Measurements from ENCODE around the gene TAPT1.
"Not testable (repeated sequence)": the region's sequence is repeated elsewhere in the genome, so short reads cannot be mapped to it uniquely, and the experiment has no call there.

TAPT1 gene

DNA sequence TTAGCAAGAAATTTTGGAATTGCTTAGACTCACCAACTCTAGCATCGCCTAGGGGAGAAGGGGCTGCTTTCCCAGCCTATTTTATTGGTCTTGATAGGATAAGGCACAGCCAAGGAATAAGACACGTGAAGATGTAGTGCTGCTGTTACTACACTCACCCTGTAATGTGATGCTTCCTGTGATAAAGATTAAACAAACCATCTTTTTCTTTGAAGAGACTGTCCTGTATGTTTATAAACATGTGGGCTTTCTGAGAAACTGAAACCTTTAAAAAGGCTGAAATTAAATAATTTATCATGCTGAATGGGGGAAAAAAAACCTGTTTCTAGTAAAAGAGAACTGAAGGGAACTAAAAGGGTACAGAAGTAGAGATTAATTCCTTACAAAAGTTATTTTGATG lies 13.2 kb downstream of the TAPT1 start:
- no peak for DNase-seq (ENCODE audit: low read depth)

DNA sequence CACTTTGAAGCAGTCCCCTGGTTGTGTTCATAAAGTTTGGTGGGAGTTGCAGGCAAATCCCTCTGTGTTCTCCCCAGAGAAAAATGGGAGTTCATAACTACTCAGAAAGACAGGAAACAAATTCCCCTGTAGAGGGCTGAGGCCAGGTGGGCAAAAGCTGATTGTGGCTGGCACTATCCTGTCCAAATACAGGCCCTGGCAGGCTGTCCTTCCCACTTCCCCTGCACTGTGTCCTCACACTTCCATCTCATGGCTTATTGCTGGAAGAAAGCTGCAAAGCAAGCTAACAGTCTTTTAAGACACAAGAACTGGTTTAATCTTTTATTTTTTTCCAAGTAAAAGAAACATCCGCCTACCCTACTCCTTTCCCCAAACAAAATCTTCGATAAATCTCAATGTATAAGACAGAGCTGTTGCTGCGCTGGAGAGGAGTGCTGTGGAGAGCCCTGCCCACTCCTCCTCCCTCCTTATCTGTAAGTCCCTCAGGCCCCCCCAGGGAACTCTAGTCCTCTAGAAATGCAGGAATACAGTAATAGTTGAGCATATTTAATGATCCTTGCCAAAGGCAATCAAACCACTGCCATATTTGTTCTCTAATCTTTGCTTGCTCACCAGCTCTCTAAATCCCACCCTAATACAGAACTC lies 14.0 kb downstream of the TAPT1 start:
- DNase-seq (ENCODE audit: low read depth), result no peak

DNA sequence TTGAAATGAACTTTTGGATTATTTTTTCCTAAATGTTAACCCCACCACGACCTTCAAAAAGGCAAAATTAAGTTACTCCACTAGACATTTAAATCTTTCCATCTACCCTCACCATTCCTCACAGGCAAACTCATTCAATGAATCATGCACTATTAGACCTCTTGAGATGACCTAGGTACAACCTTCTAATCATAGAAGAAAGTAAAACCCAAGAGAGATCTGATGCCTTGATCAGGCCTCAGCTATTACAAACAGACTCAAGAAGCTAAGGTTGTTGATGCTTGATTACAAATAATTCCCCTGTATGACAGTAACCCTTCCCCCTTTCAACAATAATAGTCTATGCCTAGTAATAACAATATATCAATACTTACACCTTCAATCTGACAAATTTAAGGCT lies 18.9 kb downstream of the TAPT1 start:
- no peak for DNase-seq (ENCODE audit: low read depth)

DNA sequence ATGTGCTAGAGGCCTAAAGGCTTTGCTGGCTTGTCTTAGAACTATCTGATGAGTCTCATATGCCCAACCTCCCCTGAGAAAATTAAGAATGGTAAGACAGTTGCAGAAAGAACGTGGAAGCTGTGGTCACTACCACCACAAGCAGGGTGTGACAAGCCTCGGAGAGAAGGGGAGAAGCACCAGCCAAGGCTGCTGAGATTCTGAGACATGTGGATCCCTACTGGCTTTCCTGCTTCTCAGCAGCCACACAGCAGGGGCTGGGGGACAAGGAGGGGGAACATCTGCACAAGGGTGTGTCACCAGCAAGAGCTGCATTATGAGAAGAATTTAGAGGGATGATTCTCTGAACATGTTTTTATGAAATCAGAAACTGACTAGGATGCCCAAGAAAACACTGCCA lies 19.4 kb downstream of the TAPT1 start:
- DNase-seq (ENCODE audit: low read depth), result no peak

DNA sequence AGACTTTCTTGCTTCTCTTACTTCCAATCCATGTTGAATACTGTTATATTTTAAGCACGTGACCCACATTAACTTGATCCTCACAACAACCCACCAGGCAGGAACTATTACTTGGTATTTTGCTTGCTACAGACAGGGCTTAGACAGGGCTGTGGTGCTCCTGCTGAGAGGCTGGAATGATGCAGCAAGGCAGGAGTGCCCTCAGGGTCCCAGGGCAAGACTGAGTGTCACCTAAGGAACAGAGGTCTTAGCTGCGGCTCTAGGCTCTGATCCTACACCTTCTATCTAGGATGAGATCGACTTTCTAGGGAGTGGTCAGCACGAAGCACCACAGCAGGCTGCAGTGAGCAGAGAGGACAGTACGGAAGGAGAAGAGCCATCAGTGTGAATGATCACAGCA lies 20.0 kb downstream of the TAPT1 start:
- no peak for DNase-seq (ENCODE audit: low read depth)

DNA sequence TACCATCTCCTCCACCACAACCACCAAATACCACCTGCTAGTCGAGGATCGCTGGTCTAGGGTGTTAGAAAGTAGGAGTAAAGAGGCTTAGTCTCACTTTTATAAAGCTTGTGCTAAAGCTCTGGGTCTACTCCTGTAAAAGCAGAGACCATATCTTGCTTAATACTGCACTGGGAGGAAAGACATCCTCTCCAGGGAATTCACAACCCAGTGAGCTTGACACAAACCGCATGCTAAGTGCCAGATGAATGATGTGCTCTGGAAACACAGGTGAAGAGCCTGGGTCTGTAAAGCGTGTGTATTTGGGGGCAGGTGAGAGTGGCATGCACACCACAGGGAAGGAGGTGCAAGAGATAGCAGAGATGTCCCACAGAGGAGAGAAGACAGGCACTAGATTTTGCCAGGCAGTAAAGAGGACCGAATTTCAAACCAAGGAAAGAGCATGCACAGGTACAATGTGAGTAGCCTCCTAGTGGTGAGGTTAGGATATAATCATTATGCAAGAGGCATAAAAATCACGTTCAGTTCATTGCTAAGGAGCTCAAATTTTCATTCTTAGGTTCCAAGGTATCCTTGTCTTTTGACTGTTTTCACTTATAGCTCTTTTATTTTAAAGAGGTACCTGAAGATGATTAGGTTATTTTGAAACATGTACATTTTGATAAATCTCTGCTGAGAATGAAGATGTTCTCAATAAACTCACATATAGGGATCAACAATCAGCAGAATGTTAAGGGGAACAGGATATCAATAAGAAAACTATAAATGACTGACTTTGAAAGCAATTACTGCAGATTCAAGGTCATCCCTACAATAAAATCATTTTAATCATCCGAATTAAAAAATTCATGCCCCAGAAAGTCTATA lies 20.7 kb downstream of the TAPT1 start:
- no peak for DNase-seq (ENCODE audit: low read depth)

DNA sequence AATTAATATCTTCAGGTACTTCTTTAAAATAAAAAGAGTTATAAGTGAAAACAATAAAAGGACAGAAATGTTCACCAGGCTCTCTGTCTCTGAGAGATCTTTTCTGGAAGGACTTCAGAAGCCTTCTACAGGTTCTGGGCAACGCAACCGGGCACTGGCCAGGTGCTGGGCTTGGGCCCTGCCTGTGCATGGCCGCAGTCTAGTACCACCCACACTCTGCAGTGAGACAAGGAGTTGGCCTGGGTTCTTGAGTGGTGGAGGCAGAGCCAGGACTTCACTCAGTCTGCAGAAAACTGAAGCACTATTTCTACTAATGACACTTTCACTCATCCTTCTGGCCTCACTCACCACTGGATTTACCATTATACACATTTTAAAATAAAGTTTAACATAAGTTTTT lies 21.8 kb downstream of the TAPT1 start:
- no peak for DNase-seq (ENCODE audit: low read depth)

DNA sequence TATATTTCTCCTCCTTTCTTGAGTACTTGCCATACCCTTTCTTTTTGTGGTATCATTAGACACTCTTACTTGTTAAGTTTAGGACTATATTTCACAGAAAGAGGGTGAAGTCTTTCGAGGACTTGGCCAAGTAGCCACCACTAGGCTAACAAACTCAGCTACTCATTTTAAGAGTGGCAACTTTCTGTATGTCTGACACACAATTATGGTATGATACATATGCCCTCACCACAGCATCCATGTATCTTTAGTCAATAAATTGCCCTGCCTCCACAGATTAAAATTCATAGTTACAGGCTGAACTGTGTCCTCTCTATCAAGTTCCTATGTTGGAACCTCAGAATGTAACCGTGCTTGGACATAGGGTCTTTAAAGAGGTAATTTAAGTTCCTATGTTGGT lies 23.2 kb downstream of the TAPT1 start:
- no peak for DNase-seq (ENCODE audit: low read depth)

DNA sequence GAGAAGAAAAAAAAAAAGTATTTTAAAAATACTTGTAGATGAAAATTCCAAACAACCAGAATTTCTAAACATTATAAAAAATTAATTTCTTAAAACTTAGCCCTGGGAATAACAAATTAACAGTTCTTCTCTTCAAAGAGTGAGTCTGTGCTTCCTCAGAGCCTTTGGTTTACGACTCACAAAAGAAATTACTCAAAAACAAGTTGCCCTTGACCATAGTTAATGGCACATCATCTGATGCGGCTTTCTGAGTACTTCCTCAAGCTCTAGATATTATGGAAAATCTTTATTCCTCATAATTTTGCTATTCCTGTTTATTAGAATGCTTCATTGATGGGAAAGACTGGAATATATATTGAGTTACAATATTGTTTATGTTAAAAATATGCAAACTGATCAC lies 23.7 kb downstream of the TAPT1 start:
- DNase-seq (ENCODE audit: low read depth), result no peak

DNA sequence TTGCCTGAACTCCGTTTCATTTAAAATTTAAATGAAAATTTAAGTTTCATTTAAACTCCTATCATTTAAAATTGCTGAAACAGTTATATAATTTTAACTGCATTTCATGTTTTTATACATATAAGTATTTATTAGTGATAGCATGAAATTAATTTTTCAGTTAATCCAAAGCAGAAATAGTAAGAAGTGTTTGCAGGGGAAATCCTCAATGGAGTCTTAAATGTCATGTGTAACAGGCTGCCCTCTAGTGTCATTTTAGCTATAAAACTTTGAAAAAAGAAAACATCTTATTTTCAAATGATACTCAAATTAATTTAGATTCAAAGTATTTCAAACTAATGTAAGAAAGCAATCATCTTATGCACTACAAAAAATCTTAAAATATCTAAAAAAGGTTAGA lies 27.2 kb downstream of the TAPT1 start:
- DNase-seq (ENCODE audit: low read depth), result no peak

DNA sequence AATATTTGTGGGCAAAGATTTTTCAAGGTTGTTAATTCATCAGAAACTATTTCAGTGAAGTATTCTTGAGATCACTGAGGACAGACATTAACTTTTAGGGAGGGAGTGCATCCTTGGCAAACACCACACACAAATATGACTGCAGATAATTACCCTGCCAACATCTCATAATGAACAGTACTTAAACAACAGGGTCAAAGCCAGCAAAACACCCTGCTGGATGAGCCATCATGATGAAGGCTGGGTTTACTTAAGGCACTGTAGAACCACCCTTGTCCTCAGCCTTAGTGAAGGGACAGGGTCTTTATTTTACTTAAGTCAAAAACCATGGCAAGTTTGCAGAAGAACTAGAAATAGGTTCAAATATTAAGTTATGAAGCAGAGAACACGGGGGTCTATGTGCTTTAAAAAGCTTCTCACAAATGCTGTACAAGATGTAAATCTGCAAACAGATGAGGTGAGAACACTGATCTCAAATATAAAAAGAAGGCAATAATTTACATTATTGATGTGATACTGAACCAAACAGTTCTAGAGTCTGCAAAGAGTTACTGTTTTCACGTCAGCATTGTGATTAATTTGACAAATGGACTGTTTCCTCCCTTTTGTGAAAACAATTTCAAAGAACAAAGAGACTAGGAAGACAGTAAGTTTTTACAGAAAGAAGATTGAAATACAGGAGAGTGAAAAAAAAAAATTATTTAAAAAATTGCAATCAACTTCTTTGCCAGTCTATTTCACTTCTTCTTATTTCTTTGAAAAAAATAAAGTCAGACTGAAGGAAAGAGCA lies 28.2 kb downstream of the TAPT1 start:
- DNase-seq (ENCODE audit: low read depth), result no peak

DNA sequence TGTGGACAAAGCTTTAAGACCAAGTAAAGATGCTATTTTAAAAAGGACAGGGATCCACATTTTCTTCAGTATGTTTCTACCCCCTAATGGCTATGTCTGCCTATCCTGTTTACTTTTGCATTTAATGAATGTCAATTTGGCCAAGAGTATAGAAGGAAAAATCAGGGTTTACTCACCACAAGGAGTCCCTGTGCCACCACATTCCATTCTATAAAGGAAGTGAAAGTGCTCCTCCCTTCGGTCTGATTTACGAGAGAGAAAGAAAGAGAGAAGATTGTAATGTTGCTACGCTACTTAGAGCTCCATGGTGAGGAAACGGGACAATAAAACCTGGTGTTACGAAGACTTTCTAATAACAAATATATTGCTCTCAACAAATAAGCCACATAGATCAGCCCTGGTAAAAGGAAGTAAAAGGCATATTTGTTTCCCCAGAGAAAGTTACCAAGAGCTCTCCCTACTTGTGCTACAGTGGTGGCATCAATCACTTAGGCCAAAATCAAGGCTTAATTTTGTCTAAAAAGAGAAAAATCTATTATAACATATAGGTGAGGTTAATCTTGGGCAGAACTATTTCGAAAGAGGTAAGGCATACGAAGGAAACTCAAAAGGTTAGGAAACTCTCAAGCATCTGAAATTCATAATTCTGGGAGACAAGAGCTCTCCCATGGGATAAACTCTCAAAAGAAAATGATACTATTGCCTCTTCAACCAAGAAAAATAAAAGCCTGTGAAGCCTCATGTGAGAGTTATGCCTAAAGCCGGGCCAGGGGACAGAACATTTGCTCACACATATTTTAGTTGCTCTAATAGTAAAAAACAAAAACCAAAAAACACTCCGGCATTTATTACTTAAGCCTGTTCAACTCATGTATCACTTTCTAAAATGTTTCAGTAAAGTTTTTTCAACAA lies 29.5 kb downstream of the TAPT1 start:
- no peak for DNase-seq (ENCODE audit: low read depth)

DNA sequence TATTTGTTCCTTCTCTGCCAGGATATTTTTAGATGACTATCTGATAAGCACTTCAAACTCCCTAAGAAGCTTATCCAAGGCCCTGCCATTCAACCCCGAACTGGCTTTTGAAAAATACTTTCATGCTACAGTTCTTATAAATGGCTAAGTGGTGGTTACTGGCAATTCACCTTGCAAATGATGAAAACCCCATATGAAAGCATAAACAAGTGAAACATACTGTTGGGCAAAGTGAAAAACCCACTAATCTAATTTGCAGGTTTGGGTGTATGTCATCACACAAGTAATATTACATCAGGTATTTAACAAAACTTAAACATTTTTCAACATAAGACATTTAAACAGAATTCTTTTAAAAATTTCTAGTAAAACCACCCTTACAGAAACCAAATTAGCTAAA lies 31.1 kb downstream of the TAPT1 start:
- no peak for DNase-seq (ENCODE audit: low read depth)

DNA sequence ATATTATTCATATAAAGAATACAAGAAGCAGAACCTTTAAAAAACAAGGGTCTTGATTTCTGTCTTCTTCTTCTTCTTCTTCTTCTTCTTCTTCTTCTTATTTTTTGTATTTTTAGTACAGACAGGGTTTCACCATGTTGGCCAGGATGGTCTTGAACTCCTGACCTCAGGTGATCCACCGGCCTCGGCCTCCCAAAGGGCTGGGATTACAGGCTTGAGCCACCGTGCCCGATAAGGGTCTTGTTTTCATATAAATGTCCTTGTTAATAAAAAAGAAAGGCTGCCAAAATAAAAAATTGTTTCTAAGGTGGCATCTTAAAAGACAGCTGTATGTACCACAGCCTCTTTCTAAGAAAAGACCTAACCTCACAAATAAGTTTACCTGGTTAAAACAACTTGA lies 31.5 kb downstream of the TAPT1 start:
- not testable (repeated sequence) for DNase-seq (ENCODE audit: low read depth)

DNA sequence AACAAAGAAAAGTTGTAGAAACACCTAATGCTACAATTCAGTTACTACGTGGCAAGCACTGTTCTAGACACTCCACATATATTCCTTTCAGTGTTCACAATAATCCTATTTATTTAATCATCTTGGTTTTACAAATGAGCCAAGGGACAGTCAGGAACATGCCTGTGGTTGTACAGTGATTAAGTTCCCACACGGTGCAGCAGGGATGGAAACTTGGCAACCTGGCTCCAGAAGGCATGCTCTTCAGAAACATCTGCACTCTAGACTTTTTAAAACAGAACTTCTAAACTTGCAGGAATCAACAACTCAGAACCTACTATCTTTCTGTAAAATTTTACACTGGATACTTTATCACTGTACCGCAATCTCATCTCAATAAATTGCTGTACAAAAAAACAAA lies 32.1 kb downstream of the TAPT1 start:
- no peak for DNase-seq (ENCODE audit: low read depth)

DNA sequence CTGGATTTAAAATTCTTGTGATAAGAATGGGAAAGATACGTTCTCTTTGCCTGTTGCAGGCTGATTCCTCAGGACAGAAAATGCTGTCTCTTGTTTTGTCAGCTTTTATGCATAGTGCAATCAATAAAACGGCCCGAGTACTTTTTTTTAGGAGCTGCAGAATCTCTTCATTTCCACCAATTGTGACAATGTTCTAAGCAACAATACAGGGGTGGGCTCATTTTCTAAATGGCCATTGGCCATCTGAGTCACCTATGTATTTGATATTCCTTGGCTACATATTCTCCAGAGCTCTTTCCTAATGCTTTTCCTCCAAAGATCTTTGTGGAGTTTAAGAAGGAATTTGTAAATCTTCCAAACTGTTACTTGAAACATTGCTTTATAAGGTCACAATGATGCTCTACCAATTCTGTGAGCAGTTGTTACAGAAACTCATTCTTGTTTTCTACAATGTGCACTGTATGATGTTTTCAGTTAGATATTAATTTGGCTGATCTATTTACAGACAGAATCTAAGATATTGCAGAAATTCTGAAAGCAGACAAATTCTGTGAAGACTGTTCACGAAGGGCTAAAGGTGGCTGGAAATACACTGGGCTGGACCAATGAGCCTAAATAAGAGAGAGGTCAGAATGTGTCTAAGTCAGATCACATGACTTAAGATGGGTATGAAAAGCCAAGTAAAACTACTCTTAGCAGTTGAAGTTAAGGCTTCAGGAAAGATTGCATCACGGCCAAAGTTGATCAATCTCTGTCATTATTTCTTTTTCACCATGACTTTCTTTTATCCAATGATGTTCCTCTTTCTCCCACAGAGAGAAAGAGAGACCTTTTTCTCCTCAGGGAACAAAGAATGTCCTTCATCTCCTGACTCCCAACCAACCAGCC lies 33.4 kb downstream of the TAPT1 start:
- DNase-seq (ENCODE audit: low read depth), result no peak

DNA sequence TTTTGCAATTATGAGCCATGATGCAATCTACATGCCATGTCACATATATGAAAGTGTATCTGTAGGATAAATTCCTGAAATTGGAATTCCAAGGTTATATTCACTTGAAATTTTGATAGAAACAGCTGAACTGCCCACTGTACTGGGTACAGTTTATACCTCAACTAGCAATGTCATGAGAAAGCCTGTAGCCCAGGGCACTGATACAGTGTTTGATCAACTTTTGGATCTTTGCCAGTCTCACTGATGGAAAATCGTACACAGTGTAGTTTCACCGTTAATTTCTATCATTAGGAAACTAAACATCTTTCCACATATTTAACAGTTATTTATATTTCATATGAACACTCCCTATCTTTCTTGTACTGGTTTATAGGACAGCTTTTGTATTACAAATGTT lies 34.2 kb downstream of the TAPT1 start:
- DNase-seq (ENCODE audit: low read depth), result no peak

DNA sequence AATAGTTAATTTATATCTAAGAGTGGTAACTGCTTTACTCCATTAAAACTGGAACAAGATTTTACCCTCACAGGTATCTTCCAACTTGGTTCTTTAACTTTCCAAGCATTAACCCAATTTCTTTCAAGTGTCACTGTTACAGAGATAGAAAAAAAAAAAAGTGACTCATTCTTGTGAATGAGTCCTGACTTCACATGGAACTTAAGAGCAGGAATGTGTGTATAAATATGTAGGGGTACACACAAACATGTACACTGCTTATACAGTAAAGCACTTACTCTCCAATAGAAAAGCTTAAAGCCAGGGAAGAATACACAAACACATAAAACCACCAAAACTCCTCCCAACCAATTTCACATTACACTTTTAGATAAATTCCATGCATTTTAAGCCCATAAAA lies 38.8 kb downstream of the TAPT1 start:
- DNase-seq (ENCODE audit: low read depth), result no peak

DNA sequence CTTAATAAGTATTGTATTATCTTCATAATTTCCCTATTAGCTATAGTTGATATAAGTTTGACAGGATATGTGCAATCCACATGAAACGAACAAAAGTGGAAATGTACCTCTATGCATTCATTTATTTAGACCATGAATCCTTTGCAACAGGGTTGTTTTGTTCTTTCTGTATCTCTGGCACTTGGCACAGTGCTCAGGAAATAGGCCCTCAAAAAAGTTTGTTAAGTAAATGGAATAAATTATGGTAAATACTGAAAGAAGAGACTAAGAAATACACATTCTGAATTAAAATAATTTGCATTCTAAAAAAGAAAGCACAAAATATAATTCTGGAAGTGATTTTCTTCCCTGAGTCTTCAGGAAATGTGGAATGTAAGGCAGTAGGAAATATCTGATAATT lies 39.3 kb downstream of the TAPT1 start:
- DNase-seq (ENCODE audit: low read depth), result no peak

DNA sequence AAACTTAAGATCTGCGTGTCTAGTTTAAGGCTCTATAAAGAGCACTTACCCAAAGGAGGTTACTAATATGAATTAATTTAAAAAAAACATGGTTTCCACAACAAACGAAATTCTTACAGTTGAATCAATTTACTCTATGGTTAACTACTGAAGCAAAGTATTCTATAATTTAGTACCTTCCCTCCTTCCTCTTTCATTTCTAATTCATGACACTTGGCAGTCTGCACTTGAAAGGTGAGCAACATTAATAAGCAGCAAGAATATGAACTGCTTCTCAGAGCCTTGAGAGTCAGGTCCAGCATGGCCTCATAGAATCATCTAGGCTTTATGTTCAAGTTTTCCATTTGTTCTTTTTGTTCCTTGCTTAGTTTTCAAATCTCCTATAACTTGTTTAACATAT lies 42.7 kb downstream of the TAPT1 start:
- DNase-seq (ENCODE audit: low read depth), result no peak

DNA sequence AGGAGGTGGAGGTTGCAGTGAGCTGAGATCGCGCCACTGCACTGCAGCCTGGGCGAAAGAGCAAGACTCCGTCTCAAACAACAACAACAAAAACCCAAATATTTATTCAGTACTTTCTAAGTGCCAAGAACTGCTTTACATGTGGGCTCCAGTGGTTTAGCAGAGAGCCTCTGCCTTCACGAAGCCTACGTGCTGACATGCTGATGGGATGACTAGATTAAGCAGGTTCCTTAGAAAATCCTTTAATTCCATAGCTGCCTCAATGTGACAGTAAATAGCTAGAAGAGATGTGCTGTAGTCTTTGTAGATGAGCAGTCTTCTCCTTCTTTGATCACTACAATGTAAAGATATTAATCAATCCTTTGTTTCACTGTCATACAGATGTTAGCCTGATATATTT lies 49.6 kb downstream of the TAPT1 start:
- no peak for DNase-seq (ENCODE audit: low read depth)
